Muscle of back (tissue), 11 donors: ENCODE measurements around the gene KLHL40. TPM values are rescaled to one million over a fixed set of nuclear protein-coding genes. Genes with fewer than 3 reads are reported as not detected.

Experiments
- DNase-seq, 3 donors: peaks; one replicate each; pipeline versions ENCODE4 v3.0.0 to v3.0.0-alpha.2; 2013
- polyA plus RNA-seq, 10 donors: library from polyadenylated mRNA; unstranded; fragments of 120-200 nt; gene quantifications; one replicate each; pipeline ENCODE4 v1.2.1, GENCODE V29; 2013; ENCODE audit not compliant: insufficient read length in 10 of 10

The KLHL40 gene
- polyA plus RNA-seq, 10 donors: 69.8 to 138 (median 122) TPM

DNA sequence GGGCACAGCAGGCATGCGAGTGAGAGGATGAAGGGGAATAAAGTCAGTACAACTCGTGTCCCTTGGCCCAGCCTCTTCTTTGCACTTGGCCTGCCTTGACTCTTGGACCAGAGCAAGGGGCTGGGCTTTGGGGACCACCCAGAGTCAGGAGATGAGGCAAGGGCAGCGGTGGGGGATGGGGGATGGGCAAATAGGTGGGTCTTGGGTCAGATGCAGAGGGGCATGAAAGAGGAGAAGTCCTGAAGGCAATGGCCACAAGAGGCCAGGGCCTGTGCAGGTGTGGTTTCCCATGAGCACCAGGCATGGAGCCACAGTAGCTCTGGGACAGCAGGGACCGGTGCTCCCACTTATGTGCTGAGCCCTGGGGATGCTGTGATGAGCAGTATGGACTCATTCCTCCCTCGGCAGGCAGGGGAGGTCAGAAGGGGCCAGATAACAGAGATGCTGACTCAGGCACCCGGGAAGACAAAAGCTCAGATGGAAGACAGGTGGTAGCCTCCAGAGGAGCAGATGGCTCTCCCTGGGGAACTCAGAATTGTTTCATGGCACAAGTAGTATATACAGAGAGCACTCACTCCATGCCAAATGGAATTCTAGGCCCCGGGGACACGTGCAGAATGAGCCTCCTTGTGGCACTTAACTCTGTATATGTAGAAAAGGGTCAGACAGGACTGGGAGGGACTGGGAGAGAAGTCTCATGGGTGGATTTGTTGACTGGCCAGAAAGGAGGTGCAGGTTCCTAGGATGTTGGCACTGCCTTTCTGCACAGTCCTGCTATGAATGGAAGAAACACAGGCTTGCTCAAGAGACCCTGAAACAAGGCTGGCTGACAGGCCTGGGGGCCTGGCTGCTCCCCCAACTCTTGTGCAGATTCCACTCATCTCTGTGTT, 17.6 kb upstream of the KLHL40 start:
- peak in 1 of 3 donors; percentile 26 for DNase-seq

DNA sequence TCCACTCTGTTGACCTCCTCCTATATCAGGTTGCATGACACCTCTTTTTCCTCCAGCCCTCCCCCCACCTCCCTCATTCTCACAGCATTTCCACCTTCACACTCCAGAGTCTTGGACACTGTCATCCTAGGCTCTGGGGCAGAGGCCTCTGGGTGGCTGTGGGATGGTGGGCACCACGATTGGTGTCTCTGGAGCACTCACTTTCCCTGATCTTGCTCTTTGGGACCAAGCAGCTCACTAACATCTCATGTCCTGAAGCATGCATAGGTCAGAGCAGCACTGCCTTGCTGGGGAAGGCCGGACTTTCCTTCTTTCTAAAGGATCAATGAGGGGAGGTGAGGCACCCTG, 16.9 kb upstream of the KLHL40 start:
- DNase-seq: no peak

DNA sequence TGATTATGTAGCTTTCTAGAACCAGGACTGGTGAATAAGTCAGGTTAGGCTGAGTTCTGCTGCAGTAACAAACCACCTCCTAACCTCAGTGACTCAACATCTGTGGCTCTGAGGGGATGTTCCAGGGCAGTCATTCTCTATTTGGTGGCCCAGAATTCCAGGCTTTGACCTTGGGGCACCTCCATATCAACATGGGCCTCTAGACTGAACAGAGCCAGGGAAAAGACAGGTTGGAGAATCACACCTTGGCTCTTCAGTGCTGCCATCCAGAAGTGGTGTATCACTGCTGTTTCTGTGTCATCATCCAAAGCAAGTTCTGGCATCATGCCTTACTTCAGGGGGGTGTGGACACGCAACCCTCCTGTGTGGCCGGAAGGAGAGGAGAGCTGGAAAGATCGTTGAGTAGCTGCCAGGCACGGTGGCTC, 16.5 kb upstream of the KLHL40 start:
- no peak for DNase-seq

DNA sequence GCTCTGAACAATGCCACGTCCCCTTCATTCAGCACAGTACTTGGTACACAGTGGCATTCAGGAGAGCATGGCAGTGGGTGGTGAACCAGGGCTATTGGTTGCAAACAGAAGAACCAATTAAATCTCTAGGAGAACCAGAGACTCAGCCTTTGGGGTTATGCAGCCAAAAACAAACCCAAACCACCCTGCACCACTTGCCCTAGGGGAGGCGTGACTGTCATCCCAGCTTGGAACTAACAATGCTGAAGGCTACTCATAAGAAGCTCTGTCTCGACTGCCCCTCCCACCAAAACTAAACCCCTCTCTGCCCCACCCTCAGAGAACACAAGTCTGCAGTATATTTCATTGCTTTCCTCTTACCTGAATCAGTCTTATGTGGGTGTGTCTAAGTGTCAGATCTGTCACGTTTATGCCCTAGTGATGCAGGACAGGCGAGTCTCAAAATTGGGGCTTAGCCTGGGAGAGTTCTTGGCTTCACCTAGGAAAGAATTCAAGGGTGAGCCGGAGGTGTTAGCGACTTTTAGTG, 15.2 kb upstream of the KLHL40 start:
- DNase-seq: no peak

DNA sequence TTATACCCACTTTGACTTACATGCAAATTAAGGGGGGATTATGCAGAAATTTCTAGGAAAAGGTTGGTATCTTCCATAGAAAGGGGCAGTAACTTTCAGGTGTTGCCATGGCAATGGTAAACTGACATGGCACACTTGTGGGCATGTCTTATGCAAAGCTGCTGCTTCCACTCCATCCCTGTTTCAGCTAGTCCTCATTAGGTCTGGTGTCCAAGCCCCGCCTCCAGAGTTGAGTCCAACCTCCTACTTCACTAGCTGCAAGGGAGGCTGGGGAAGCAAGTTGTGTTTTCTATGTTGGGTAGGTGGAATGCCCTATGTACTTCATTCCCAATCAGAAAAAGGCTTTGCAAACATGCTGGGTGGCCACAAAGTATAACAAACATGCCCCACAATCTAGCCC, 14.7 kb upstream of the KLHL40 start:
- DNase-seq: no peak

DNA sequence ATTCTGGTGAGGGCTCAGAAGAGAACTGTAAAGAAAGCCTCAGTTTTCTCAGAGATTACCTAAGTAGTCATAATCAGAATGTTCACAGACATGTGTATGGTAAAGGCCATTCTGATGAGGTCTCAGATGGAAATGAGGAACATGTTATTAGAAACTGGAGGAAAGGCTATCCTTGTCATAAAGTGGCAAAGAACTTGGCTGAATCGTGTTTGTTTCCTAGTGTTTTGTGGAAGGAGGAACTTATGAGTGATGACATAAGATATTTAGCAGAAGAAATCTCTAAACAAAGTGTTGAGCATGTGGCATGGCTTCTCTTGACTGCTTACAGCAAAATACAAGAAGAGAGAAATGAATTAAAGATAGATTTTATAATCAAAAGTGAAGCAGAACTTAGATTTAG, 12.8 kb upstream of the KLHL40 start:
- DNase-seq: no peak

DNA sequence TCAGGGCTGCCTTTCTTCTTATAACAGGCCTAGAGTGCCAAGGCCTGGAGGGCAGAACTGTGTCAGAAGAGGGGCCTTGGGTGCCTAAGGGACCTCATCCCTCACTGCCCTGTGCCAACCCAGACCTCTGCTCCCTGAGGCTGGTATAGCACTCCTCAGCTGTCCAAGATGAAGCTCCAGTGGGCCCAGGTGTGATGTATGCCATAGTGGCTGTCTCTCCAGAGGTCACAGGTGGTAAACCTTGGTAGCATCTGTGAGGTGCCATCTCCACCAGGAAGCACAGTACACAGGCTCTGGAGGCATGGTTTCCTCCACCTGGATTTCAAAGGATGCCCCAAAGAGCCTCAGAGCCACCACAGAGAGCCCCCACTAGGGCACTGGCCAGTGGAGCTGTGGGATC, 12.3 kb upstream of the KLHL40 start:
- DNase-seq: no peak

DNA sequence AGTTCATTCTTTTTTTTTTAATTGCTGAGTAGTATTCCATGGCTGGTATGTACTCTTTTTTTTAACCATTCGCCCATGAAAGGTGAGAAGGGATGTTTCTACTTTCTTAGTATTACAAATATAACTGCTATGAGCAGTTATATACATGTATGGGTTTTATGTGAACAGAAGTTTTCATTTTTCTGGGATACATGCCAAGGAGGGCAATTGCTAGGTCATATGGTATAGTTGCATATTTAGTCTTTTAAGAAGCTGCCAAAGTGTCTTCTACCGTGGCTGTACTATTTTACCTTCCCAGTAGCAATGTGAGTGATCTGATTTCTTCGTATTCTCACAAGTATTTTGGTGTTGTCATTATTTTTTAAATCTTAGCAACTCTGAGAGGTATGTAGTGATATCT, 11.2 kb upstream of the KLHL40 start:
- DNase-seq: no peak

DNA sequence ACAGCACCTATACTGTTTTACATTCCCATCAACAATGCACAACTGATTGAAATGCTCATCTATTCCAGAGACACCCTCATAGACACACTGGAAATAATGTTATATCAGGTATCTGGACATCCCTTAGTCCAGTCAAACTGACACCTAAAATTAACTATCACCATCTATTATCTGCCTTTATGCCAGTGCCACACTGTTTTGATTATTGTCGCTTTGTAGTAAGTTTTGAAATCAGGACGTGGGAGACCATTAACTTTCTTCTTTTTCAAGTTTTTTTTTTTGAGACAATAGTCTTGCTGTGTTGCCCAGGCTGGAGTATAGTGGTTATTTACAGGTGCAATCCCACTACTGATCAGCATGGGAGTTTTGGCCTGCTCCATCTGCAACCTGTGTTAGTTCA, 9.4 kb upstream of the KLHL40 start:
- DNase-seq: no peak

DNA sequence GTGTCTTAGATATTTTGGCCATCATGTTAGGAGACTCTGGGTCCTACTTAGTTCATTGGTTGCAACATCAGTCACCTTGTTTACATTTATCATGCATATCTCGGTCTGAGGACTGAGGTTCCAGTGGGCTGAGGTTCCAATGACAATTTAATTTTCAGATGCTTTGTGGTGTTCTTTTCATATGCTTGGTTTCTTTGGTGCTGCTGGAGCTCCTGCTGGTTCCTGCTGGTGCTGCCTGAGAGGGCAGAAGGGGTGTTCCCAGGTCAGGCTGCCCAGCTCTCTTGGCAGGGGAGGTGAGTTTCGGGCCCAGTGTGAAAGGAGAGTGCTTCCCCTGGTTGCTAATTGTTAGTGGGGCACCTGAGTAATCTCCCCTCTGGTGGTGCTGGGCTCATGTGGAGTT, 6.9 kb upstream of the KLHL40 start:
- no peak for DNase-seq

DNA sequence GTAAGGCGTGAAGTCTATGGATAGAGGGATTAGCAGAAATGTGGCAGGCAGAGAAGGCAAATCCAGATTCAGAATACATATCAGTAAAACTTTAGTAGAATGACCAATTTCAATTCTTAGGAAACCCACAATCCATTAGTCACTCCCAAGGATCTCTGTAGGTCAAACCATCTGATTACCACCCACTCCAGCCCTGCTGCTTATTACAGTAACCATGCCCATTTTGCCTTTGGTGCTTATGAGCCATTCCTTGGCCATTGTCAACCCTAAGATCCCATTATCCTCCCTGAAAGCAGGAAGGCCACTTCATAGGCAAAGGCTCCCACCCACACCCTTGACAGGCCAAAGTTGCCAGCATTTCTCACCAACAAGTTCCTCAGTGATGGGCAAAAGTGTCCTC, 5.1 kb upstream of the KLHL40 start:
- DNase-seq: no peak

DNA sequence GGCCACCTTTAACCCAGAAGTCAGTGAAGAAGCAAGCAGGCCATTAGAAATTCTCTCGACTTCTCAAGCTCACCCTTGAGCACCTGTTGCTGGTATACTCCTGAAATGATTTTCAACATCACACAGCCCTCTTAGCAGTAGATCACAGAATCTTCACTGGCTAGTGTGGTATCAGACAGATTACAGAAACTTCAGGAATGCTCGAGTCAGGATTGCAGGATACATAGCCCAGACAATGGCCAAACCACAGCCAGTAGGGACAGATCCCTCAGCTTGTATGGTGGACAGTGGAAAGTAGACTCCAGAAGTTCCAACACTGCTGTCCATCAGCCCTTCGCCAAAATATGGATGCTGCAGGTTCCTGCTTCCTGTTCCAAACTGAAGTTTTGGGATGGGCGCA, 4.5 kb upstream of the KLHL40 start:
- no peak for DNase-seq

DNA sequence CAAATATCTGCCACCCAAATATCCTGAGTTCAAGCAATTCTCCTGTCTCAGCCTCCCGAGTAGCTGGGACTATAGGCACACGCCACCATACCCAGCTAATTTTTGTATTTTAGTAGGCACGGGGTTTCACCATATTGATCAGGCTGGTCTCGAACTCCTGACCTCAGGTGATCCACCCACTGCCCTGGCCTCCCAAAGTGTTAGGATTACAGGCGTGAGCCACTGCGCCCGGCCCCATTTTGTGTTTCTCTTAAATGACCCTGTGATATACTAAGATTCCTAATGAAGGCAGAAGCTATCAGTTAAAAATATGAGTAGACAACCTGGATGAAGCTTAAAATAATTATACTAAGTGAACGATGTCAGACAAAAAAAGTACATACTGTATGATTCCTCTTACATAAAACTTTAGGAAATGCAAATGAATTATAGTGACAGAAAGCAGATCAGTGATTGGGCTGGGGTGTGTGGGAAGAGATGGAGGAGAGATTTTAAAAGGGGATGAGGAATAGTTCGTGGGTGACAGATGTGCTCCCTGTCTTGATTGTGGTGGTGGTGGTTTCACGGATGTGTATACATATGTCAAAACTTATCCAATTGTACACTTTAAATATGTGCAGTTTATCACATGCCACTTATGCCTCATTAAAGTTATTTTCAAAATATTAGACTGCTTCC, 3.8 kb upstream of the KLHL40 start:
- DNase-seq: no peak

DNA sequence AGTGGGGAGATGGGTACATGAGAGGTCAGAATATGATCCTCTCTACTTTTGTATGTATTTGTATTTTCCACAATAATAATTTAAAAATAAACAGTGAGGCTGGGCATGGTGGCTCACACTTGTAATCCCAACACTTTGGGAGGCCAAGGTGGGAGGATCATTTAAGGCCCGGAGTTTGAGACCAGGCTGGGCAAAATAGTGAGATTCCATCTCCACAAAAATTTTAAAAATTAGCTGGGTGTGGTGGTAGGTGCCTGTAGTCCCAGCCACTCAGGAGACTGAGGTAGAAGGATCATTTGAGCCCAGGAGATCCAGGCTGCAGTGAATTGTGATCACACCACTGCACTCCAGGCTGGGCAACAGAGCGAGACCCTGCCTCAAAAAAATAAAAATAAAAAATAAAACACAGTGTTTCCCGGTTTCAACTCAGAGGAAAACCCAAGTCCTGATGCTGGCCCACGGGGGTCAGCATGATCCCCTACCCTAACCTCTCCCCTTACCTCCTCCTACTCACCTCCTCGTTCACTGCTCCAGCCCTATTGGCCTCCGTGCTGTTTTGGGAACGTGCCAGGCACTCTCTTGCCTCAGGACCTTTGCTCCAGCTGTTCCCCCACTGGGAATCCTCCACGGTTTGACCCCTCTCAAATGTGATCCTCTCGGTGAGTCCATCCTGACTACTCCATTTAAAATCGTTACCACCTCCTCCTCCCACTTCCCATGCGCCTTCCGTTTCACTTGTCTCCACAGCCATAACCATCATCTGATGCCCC, 2.9 kb upstream of the KLHL40 start:
- DNase-seq: no peak

DNA sequence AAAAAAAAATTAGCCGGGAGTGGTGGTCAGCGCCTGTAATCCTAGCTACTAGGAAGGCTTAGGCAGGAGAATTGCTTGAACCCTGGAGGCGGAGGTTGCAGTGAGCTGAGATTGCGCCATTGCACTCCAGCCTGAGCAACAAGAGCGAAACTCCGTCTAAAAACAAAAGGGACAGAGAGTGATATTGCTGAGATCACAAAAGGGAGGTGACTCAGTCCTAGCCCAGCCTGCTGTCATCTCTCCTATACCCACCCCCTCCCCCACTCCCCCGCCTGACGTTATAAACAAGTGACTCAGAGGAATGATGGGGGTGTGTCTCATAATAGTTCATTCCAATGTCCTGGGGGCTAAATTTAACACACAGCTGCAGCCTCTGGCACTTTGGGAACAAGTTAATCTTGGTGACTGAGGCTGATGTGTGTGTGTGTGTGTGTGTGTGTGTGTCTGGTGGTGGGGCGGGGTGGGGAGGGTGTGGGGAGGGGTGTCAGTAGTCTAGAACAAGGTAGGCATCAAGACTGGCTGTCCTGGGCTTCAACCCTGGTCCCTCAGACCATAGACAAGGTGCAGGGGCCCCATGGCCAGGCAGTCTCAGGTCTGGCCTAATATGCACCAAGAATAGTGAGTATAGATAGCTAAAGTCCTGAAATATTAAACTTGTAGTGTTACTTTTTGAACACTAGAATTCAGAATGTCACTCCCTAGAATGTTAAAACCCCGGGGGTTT, 1.3 kb upstream of the KLHL40 start:
- peak; percentile 49 to 91 (median 50) for DNase-seq

DNA sequence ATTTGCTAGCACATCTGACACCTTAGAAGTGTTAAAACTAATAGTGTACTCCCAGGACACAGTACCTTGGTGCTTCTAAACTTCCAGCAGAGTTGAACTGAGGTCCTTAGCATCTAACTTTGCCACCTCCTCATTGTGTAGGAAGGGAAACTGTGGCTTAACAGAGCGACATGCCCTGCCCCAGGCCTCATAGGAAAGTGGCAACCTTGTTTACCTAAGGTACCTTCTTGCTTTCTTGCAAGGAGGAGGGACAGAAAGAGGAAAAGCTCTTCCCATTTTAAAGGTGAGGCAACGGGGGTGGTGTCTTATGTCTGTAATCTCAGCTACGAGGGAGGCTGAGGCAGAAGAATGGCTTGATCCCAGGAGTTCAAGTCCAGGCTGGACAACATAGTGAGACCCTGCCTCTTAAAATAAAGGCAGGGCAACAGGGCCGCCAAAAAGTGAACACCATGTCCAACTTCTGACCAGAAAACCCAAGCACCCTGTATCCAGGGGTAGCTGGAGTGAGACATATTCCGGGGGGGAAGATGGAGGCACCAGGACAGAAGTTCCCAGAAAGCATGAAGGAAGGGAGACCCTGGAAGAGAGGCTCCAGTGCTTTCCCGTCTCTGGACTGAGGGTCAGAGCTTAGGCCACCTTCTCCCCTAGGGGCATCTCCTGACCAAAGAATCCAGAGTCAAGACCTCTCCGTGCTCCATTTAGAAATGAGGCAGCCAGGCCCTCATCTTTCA, 540 bp upstream of the KLHL40 start:
- DNase-seq: no peak

DNA sequence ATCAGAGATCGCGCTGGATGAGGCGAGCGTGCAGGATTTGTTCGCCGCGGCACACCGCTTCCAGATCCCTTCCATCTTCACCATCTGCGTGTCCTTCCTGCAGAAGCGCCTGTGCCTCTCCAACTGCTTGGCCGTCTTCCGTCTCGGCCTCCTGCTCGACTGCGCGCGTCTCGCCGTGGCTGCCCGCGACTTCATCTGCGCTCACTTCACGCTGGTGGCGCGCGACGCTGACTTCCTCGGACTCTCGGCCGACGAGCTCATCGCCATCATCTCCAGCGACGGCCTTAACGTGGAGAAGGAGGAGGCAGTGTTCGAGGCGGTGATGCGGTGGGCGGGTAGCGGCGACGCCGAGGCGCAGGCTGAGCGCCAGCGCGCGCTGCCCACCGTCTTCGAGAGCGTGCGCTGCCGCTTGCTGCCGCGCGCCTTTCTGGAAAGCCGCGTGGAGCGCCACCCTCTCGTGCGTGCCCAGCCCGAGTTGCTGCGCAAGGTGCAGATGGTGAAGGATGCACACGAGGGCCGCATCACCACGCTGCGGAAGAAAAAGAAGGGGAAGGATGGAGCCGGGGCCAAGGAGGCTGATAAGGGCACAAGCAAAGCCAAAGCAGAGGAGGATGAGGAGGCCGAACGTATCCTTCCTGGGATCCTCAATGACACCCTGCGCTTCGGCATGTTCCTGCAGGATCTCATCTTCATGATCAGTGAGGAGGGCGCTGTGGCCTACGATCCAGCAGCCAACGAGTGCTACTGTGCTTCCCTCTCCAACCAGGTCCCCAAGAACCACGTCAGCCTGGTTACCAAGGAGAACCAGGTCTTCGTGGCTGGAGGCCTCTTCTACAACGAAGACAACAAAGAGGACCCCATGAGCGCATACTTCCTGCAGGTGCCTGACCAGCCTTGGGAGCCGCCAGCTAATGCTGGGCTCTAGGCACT, 819 bp downstream of the KLHL40 start:
- DNase-seq: peak in 1 of 3 donors; percentile 60

DNA sequence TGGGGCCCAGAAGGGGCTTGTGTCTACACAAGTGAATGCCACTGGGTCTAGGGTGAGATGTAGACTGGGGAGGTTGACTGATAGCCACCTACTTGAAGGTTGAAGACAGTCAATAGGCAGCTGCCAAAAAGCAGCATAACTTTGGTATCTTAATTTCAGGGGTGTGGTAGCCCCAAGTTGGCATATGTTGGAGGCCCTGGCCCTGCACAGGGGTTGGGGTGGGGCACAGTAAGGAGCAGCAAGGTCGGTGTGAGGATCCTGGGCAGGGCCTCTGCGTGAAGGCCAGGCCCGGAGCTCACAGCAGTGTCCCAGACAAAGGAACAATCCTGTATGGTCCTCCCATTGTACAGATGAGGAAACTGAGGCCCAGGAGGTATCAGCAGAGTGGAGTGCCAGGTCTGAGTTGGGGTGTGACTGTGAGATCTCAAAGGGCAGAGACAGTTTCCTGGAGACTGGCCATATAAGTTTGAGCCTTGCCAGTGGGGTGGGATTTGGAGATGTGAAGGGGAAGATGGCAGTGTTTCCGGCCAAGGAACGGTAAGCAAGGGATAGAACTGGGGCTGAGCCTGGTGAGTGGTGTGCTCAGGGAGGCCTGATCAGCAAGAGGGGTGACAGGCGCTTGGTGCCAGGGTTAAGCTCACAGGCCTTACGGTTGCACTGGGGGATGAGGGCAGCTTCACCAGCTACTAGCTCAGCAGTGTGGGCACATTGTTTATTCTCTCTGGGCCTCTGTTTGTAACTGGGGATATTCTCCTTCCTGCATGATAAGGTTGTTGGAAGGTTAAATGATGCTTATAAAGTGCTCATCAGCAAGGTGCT, 1.7 kb downstream of the KLHL40 start:
- no peak for DNase-seq

DNA sequence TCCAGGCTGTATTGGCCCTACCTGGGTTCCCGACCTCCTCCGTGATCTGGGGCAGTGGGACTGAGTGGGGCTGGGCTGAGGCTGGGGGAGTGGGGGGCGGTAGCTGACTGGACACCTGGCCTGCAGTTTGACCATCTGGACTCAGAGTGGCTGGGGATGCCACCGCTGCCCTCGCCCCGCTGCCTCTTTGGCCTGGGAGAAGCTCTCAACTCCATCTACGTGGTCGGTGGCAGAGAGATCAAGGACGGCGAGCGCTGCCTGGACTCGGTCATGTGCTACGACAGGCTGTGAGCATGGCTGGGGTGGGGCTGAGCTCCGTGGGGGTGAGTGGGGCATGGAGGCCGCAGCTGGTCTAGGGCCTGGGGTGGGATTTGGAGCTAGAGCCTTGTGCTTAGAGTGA, 2.7 kb downstream of the KLHL40 start:
- DNase-seq: no peak
